Mammary epithelial cell (primary cell): ENCODE results near the gene MYO3B.

Experiments
- EZH2 ChIP-seq: IDR thresholded peaks from 2 replicates; pipeline ENCODE4 v1.6.1; 2012; ENCODE audit warnings: low read length, inconsistent platforms, borderline replicate concordance
- TF ChIP-seq, protein P1 (sequence below), 2 donors: IDR thresholded peaks in 1 of 2; conservative IDR thresholded peaks in 1 of 2; 2 replicates each; pipeline ENCODE4 v1.5.1; 2011 to 2012; ENCODE audit warnings: inconsistent platforms in 2 of 2, low read length in 2 of 2, mild to moderate bottlenecking in 2 of 2, control low read depth in 1 of 2, low read depth in 1 of 2; ENCODE audit not compliant: insufficient read depth in 1 of 2; ENCODE audit errors: extremely low read depth in 1 of 2

DNA sequence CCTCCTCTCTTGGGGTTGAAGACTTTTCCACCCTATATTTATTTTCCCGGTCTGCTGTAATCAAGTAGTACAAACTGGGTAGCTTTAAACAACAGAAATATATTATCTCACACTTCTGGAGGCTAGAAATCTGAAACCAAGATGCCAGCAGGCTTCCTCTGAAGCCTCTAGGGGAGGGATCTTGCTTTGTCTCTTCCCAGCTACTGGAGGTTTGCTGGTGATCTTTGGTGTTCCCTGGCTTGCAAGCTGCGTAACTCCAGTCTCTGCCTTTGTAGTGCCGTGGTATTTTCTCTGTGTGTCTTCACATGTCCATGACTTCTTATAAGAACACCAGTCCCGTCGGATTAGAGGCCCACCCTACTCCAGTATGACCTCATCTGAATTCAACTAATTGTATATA, 44.4 kb downstream of the MYO3B start:
- TF ChIP-seq, protein P1, sequence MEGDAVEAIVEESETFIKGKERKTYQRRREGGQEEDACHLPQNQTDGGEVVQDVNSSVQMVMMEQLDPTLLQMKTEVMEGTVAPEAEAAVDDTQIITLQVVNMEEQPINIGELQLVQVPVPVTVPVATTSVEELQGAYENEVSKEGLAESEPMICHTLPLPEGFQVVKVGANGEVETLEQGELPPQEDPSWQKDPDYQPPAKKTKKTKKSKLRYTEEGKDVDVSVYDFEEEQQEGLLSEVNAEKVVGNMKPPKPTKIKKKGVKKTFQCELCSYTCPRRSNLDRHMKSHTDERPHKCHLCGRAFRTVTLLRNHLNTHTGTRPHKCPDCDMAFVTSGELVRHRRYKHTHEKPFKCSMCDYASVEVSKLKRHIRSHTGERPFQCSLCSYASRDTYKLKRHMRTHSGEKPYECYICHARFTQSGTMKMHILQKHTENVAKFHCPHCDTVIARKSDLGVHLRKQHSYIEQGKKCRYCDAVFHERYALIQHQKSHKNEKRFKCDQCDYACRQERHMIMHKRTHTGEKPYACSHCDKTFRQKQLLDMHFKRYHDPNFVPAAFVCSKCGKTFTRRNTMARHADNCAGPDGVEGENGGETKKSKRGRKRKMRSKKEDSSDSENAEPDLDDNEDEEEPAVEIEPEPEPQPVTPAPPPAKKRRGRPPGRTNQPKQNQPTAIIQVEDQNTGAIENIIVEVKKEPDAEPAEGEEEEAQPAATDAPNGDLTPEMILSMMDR (conservative IDR thresholded peaks at IDR 0.05 in 1 of 2, IDR thresholded peaks at IDR 0.05 in 1 of 2; ENCODE audit: extremely low read depth in 1 of 2, insufficient read depth in 1 of 2, low read depth in 1 of 2, low read length in 2 of 2): no peak
- TF ChIP-seq EZH2: no peak
